ENCODE data around the gene CD40.

CD40 gene

DNA sequence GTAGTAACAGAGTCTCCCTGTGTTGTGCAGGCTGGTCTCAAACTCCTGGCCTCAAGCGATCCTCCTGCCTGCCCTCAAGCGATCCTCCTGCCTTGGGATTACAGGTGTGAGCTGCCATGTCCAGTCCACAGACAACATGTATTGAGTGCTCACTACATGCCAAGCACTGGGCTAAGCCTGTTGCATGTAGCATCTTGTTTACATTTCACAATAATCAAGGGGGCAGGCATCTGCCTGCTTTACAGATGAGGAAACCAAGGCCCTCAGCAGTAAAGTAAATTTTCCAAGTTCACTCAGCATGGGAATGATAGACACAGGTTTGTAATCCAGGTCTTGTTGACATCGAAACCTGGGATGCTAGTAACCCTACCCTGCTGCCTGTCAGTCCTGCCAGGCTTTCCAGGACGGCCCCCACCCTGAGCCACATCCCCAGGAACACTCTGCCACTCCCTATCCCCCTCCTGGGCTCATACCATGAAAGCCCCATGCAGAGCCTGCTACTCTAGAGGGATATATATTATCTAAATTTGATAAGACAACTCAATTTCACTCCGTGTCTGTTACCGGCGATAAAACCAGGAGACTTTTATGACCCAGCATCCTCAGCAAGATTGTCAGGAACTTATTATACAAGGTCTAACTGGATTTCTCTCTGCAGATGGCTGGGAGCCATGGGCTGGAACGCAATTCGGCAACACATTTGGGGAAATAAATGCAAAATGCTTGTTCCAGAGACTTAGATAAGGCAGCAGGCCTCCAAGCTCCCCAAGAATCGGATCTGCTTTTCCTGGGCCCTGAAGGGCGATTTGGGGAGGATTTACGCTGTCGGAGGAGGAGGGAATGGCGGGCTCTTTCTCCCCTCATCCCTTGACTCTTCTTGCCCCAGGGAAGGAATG is 30.4 kb downstream of the CD40 start:
- no peak for DNase-seq (ENCODE audit: low read depth in 2 of 2)

DNA sequence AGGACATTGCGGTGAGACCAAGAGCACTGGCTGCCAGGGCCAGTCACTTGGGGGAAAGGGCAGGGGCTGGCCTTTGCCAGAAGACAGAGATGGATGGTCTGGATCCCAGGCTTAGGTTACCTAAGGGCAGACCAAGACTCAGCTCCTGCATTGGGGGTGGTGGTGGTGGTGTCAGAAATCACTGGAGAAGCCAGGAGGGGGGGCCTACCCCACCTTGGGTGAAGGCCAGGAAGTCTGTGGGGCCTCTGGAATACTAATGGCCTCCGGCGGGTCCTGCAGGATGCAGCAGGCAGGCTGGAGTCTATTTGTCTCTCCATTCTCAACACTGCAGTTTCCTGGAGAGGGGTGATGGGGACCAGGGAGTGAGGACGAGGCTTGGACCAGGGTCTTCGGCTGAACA is 32.8 kb downstream of the CD40 start:
- DNase-seq (ENCODE audit: low read depth in 2 of 2) = no peak

DNA sequence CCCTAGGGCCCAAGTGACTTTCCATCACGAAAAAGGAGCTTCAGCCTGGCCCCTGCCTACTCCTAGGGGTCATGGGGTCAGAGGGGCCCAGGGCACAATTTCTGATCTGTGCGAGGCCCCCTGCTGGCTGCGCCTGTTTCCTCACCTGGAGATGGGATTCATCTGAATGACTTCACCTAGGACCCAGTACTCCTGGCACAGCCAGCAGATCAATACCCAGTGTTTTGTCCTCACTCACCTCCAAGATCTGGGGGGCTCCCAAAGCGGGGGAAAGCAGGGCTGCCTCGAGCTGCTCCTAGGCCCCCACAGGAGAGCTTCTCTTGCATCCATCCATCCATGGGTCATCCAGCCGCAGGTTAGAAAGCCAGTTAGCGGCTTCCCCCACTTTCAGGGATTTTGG is 33.8 kb downstream of the CD40 start:
- no peak for DNase-seq (ENCODE audit: low read depth in 2 of 2)

DNA sequence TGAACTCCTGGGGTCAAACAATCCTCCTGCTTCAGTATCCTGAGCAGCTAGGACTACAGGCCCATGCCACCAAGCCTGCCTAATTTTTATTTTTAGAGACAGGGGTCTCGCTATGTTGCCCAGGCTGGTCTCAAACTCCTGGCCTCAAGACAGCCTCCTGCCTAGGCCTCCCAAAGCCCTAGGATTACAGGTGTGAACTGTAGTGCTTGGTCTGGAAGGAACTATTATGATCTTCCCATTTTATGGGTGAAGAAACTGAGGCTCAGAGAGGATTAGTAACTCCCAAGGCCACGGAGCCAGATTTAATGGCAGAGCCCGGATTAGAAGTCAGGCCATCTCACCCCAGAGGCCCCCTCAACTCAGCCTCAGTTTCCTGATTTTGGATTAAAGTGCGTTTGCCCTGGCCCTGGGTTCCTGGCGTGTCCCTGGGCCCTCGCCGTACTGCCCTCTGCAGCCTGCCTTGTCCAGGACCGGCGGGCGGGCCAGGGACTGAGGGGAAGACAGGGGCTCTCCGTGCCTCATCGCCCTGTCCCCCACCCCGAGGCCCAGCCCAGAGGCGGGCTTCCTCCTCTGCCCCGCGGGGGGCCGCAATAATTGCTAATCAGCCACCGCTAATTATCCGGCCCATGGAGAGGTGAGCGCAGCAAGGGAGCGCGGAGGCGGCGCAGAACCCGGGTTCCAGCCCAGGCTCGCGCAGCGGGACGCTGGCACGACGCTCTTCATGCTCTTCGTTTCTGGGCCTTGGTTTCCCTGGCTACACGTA is 34.9 kb downstream of the CD40 start:
- no peak for DNase-seq (ENCODE audit: low read depth in 2 of 2)

DNA sequence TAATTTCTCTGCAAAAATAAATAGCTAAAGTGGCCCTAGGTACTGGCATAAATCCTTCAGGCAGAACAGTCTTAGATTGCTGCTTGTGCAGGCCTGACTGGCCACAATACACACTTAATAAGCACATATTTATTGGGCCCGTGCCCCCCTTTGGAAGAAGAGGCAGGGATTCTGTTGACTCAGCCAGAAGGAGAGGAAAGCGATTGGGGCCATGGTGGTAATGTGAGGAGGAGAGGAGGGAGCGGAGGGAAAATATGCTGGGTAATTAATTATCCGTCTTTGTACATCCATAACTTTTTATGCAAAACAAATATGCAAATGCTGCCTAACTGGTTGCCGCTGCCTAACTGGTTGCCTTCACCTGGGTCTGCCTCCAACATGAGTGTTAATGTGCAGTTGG is 36.2 kb downstream of the CD40 start:
- no peak for DNase-seq (ENCODE audit: low read depth in 2 of 2)

DNA sequence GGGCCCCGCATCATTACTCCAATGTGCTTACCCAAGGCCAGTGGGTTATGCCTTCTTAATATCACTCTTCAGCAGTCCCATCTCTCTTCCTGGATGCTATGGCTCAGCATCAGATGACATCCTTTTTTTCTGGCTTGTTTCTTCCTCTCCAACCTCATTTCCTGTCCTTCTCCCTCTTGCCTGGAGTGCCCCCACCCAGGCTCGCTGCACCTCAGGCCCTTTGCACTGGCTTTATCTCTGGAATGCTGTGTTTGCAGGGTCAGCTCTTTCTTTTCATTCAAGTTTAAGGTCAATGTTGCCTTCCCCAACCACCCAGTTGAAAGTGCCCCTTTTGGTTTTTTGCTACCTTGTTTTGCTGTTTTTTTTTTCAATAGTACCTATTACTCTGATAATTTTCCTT is 36.7 kb downstream of the CD40 start:
- no peak for DNase-seq (ENCODE audit: low read depth in 2 of 2)

DNA sequence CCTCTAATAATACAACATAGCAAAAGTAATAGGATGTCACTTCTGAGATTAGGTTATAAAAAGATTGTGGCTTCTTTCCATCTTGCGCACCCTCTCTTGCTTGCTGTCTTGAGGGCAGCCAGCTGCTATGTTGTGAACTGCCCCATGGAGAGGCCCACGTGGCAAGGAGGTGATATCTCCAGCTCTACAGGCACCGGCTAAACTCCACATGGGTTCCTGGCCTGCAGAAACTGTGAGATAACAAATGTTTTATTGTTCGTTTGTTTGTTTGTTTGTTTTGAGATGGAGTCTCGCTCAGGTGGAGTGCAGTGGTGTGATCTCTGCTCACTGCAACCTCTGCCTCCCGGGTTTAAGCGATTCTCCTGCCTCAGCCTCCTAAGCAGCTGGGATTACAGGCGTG is 38.0 kb downstream of the CD40 start:
- DNase-seq (ENCODE audit: low read depth in 2 of 2) = no peak

DNA sequence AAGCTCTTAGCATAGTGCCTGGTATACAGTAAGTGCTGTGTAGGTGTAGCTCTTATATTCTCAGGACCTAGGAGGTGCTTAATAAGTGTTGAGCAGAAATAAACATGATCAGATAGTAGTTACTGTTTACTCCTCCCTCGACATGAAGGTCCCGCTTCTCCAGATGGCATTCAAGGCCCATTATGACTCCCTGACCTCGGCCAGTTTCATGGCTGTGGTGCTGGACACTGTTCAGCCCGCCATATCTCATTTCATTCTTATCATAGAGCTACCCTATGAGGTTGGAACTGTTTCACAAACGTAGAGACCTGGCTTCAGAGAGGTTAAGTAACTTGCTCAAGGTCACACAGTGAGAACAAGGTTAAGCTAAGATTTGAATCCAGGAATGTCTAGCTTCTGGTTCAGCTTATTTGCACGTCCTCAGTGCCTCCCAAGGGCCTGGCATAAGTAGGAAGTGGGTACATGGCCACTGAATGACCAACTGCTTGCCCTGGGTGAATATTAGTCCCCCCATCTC is 39.0 kb downstream of the CD40 start:
- no peak for DNase-seq (ENCODE audit: low read depth in 2 of 2)

DNA sequence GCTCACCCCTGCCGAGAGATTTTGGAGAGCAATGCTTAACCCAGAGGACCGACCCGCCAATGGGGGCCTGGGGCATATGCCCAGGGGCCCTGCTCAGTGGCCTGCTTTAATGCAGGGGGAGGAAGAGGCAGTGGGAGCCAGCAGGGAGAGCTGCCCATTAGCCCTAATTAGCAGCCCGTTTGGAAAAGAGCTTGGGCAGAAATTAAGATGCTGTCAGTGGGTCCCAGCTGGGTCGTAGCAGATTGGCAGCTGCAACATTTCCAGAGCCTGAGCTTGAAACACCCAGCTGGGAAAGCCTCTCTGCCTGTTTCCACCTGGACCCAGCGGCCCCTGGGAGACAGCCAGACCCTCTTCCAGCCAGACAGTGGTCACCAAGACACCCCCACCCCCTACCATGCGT is 39.5 kb downstream of the CD40 start:
- no peak for DNase-seq (ENCODE audit: low read depth in 2 of 2)

DNA sequence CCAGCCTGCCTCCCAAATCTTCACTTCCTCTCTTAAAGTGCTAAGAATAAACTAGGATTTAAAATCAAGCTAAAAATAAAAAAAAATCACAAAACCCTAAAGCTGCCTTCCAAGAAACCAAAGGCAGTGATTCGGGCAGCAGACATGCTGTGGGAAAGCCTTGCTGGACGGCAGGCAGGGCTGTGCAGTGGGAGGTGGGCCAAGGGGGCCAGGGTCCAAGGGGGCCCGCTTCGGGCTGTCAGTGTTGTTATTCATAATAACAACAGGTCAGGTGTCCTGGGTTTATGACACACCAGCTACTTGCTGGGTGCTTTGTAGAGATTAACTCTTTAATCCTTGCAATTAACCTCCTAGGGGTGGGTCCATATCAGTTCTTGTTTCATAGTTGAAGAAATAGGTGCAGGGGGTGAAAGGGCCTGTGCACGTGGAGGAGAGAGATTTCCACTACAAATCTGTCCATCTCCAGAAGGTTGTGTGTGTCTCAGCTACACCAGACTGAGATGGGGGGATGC is 40.4 kb downstream of the CD40 start:
- no peak for DNase-seq (ENCODE audit: low read depth in 2 of 2)

DNA sequence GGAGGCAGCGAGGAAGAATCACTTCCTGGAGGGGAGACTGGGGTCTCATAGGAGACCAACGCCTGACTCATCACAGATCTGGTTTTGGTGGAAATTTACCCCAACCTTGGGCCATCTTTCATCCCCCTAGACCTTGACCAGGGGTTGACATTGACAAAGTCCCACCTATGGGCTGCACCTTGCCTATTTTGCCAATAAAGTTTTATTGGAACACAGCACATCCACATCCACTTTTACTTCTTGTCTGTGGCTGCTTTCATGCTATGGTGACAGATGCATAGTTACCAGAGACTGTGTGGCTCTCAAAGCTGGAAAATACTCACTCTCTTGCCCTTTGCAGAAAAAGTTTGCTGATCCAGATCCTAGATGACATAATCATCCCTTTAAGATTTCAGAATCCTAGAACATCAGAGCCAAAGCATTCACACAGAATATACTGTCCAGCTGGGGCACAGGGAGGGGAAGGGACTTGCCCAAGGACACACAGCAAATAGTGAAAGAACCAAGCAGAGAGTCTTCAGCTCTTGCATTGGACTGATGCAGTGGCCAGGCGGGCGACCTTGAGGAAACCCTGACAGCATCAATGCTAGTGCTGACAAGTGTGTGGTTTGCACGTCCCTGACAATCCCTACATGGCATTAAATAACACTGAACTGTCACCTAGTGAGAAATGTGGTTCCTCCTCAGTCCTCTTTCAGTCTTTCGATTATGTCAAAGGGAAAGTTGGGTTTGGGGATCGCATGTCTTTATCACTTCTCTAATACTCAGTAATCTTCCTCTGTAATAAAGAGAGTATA is 41.2 kb downstream of the CD40 start:
- DNase-seq (ENCODE audit: low read depth in 2 of 2) = no peak

DNA sequence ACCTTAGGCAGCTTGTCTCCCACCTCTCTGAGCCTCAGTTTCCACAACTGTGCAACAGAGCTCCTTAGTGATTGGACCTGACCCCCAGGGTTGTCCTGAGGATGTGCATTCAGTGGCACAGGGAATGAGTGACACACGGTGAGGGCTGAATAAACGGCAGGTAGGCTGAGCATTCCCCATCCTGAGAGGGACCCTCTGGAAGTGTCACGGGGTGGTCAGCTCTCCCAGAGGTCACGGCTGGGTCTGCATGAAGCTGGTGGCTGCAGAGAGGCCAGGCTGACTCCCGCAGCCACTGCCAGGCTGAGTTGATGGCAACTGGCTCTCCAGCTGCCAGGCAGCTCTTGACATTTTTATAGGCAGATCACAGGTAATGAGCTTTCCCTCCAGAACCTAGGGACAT is 42.5 kb downstream of the CD40 start:
- no peak for DNase-seq (ENCODE audit: low read depth in 2 of 2)

DNA sequence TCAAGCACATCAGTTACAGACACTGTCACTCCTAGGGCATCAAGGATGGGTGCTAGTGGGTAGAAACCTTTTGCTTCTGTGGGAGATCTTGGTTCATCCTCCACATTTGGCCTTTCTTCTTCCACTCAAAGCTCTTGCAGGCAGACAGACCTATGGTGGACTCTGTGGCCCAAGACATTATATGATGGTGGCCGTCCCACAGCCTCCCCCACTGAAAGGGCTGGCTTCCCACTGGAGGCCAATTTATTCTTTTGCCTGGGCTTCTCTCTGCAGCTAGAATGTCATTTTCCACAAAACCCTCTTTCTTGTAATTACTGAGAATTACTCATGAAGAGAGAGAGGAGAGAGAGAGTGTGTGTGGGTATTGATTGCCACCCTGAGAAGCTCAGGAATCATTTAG is 43.8 kb downstream of the CD40 start:
- no peak for DNase-seq (ENCODE audit: low read depth in 2 of 2)

DNA sequence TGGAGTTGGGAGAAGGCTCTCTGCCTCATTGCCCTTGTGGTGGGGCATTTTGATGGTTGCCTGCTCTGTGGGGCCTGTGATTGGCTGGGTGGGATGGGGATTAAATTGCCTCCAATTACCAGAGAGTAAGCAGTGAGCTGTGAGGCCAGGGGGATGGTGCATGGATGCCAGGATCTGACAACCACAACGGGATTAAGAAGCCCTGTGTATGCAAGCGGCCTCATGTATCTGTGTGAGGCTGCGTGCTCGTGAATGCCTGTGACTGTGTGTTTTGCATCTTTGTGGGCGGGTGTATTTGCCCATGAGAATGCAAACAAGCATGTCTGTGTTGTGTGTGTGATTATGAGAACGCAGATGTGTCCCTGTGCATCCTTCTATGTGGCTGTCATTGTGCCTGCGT is 46.1 kb downstream of the CD40 start:
- DNase-seq (ENCODE audit: low read depth in 2 of 2) = no peak

DNA sequence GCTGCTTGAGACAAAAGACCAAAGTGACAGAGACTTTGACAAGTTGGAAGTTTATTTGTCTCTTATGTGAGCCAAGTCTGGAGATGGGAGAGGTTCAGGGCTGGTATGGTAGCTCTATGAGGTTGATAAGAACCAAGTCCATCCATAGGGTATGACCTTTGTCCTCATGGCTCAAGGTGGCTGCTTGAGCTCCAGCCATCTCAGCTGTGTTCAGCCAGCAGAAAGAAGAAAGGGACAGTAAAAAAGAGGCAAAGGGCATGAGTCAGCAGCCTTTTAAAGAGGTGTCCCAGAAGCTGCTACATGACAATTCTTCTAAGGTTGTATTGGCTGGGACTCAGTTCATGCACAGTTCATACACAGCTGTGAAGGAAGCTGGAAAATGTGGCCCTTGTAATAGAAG is 49.0 kb downstream of the CD40 start:
- DNase-seq (ENCODE audit: low read depth in 2 of 2) = no peak

DNA sequence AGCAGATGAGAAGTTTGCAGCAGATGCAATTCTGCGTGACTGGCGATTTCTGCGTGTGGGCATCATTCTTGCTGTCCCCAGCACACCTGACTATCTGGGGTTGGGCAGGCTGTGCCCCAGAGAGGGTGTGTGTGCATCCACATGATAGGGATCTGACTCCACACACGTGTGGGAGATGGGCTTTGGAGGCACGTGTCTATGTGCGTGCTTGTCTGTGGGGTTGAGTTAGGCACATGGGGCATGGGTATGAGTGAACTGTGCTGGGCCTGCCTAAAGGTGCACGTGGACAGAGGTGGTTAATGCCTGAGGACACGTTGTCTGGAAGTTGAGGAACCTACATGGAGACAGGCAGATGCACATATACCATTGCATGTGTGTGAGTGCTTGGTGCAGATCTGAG is 50.3 kb downstream of the CD40 start:
- no peak for DNase-seq (ENCODE audit: low read depth in 2 of 2)

DNA sequence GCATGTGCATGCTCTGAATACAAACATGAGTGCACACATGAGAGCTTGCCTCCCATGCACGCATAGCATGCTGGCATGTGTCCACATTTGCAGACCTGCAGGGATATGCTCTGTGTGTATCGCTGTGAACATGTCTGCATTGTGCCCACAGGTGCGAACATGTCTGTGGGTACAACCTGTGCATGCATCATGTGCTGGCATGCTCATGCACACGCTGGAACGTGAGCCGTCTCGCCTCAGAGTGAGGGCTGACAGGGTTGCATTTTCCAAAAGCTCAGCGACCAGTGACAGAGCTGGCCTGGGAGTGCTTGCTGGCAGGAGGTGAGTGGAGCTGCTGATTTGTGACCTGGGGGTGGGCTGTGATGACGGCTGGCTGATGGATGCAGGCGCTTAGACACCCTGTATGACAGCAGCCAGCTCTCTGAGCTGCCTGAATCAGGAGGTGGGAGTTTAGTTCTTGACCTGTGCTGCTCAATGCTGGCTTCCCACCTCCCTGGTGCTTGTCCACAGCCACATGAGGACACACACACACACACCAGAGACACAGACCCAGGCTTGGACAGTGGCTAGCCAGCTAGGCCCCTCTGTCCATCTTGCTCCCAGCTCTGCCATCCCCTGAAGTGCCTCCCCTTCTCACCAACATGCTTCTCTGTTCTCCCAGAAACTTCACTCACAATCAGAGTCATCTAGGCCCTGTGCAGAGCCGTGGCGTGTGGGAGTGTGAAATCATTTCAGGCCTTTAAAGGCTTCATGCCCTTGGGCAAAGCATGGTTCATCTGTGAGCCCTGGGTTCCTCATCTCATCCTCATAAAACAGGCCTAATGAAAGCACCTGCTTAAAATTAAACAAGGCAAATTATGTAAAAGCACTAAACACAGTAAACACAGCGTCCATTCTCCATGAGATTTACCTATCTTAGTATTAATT is 51.4 kb downstream of the CD40 start:
- DNase-seq (ENCODE audit: low read depth in 2 of 2) = no peak

DNA sequence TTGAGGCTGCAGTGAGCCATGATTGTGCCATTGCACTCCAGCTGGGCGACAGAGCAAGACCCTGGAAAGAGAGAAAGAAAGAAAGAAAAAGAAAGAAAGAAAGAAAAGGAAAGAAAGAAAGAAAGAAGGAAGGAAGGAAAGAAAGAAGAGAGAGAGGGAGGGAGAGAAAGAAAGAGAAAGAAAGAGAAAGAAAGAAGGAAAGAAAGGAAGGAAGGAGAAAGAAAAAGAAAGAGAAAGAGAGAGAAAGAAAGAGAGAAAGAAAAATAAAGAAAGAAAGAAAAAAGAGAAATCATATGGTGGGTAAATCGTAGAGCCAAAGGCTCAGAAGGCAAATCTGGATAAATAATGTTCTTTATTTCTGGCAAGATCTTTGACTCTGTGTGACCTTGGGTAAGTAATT is 53.4 kb downstream of the CD40 start:
- DNase-seq (ENCODE audit: low read depth in 2 of 2) = no peak

DNA sequence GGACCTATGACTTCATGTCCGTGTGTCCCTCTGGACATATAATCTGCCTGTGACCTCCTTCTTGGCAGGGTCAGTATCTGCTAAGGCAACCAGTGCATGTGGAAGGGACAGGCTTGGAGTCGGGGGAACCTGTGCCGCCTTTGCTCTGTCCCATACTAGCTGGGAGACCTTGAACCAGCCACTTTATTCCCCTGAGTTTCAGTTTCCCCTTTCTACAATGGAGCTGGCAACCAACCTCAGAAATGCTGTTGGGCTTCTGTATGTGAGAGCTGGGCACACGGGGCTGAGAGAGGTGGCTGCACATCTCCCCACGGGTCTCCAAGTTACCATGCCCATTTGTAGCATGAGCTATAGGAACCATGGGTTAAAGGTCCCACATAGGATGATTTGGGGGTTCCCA is 53.8 kb downstream of the CD40 start:
- no peak for DNase-seq (ENCODE audit: low read depth in 2 of 2)

DNA sequence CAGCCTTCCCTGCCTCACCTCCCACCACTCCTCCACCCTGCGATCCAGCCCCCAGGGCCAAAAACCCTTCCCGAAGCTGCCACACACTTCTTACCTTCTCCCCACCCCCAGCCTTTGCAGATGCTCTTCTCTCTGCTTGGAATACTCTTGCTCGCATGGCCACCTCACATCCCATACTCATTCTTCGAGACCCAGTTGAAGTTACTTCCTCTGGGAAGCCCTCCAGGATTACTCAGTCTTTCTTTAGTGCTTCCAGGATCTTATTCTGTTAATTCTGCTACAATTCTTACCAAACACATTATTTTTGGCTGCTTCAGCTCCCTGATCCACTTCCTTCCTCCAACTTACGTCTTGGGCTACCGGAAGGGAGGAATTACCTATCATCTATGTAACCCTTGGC is 54.3 kb downstream of the CD40 start:
- no peak for DNase-seq (ENCODE audit: low read depth in 2 of 2)

DNA sequence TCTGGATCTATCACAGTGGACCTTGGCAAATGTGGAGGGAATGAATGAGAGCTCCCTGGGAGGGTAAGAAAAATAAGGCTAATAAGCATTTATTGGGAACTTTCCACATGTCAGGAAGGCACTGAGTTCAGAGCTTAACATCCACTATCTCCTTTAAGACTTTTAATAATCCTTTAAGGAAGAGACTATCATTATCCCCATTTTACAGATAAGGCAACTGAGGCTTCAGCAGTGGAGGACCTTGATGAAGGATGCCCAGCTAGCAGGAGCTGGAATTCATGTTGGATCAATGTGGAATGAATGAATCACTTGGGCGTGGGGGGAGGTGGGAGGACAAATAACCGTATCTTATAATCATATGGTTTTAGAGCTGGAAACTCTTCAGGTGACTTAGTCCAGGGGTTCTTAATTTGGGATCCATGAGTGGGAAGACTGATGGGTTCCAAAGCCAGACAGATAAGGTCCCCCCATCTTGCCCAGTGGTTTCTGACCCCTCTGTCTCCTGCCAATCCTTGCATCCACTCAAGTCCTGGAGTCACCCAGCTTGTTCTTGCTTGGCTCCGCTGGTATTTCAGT is 54.9 kb downstream of the CD40 start:
- no peak for DNase-seq (ENCODE audit: low read depth in 2 of 2)
